Fibroblast of the conjunctiva (primary cell): ENCODE data around the gene FAM229A.

ENCODE experiments used
- DNase-seq: peaks from one replicate; pipeline ENCODE4 v3.0.0-alpha.2; 2010; ENCODE audit warnings: low read depth

Gene FAM229A

GRCh38 chr1:32330558-32331151 is 31.6 kb downstream of the FAM229A start:
- no peak for DNase-seq

DNA sequence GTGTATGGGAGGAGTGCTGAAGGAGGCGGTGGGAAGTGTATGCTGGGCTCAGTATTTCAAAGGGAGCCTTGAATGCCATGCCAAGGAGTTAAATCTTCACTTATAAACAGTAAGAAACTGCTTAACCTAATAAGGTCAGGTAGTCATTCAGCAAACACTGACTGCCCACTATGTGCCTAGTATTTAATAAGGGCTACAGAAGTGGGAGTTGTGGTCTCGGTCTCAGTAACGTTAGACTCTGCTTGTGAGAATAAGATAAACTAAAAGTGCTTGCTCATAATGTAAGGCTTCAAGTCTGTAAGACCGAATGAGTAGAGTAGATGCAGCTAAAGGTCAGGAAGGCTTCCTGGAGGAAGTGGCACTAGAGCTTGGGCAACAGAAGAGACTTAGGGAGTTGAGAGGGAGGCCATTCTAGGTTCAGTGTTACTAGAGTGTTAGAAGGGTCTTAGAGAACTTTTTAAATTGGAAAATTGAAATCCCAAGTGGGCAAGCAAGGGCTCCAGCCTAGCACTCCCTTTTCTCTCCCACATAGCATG is 32.3 kb downstream of the FAM229A start:
- no peak for DNase-seq

GRCh38 chr1:32327204-32327603 is 35.1 kb downstream of the FAM229A start:
- DNase-seq = no peak

GRCh38 chr1:32321712-32322291 is 40.5 kb downstream of the FAM229A start:
- no peak for DNase-seq

- no peak for DNase-seq
These were observed 44.0 kb downstream of the FAM229A start for GRCh38 chr1:32318127-32318869.

DNA sequence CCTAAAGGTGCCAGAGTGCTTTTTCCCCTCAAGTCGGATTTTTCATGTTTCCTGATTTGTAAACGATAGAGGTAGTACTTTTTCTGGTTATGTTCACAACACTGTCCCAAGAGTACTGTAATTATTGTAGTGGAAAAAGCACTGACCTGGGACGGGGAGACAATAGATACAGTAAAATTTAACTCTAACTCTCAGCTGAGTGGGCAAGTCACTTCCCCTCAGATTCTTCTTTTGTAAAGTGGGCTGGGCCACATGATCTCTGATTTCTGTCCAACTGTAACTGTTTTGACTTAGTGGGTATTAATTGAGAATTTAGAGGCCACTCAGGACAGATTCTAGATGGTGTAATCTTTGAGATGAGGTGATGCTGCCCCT is 45.4 kb downstream of the FAM229A start:
- DNase-seq = no peak

GRCh38 chr1:32311709-32312393 is 50.4 kb downstream of the FAM229A start:
- DNase-seq = no peak
